ENCODE results near the gene DSPP.
"Not testable (repeated sequence)": the region's sequence is repeated elsewhere in the genome, so short reads cannot be mapped to it uniquely, and the experiment has no call there.

DSPP gene
- 0 to 1.1 (median 0) reads per million in 17 experiments for total RNA-seq

- no peak for DNase-seq
Measured at GRCh38 chr4:87608229-87608628, at the start of gene DSPP. Gene DSPP (plus strand): TSS chr4:87608529. CDS start chr4:87610909, 2,380 bp downstream.

- no peak for DNase-seq
Measured at GRCh38 chr4:87559090-87559837, 49.1 kb upstream of the DSPP start.

GRCh38 chr4:87560802-87561201 is 47.5 kb upstream of the DSPP start:
- DNase-seq, result no peak

GRCh38 chr4:87565746-87566145 is 42.6 kb upstream of the DSPP start:
- DNase-seq, result no peak

GRCh38 chr4:87566276-87566675 is 42.1 kb upstream of the DSPP start:
- DNase-seq, result no peak

- DNase-seq, result no peak
Measured at GRCh38 chr4:87567191-87567590, 41.1 kb upstream of the DSPP start.

- no peak for DNase-seq
Measured at GRCh38 chr4:87570290-87570805, 38.0 kb upstream of the DSPP start.

GRCh38 chr4:87574376-87574775 is 34.0 kb upstream of the DSPP start:
- not testable (repeated sequence) for DNase-seq

GRCh38 chr4:87574996-87575395 is 33.3 kb upstream of the DSPP start:
- DNase-seq, result peak in 2 of 4 experiments; percentile 6 to 16

GRCh38 chr4:87575408-87575807 is 32.9 kb upstream of the DSPP start:
- no peak for DNase-seq

GRCh38 chr4:87575983-87576382 is 32.3 kb upstream of the DSPP start:
- DNase-seq, result no peak

- no peak for DNase-seq
Measured at GRCh38 chr4:87579478-87579877, 28.9 kb upstream of the DSPP start.

GRCh38 chr4:87580057-87580456 is 28.3 kb upstream of the DSPP start:
- DNase-seq, result no peak

GRCh38 chr4:87584222-87584908 is 24.0 kb upstream of the DSPP start:
- no peak for DNase-seq

- peak; percentile 35 to 79 (median 58) for DNase-seq
Measured at GRCh38 chr4:87589531-87589930, 18.8 kb upstream of the DSPP start.

GRCh38 chr4:87592124-87592523 is 16.2 kb upstream of the DSPP start:
- no peak for DNase-seq

- peak; percentile 27 to 73 (median 50) for DNase-seq
Measured at GRCh38 chr4:87601361-87601760, 7.0 kb upstream of the DSPP start.

GRCh38 chr4:87614292-87614890 is 6.1 kb downstream of the DSPP start:
- DNase-seq, result no peak

GRCh38 chr4:87616268-87616667 is 7.9 kb downstream of the DSPP start:
- no peak for DNase-seq

- DNase-seq, result no peak
Measured at GRCh38 chr4:87620086-87620485, 11.8 kb downstream of the DSPP start.

GRCh38 chr4:87620491-87620890 is 12.2 kb downstream of the DSPP start:
- no peak for DNase-seq

GRCh38 chr4:87622303-87622702 is 14.0 kb downstream of the DSPP start:
- no peak for DNase-seq

GRCh38 chr4:87624698-87625097 is 16.4 kb downstream of the DSPP start:
- DNase-seq, result peak; percentile 22 to 53 (median 40)
